CD14-positive monocyte (primary cell): Measurements from ENCODE around the gene LRRTM4. TPM values are rescaled to one million over a fixed set of nuclear protein-coding genes. Genes with fewer than 3 reads are reported as not detected.

Experiments
- DNase-seq, 3 donors: peaks; one replicate each; pipeline ENCODE4 v3.0.0-alpha.2; 2011 to 2022
- H2AFZ ChIP-seq: 2 replicates; pipeline ENCODE4 v1.6.0; 2012; ENCODE audit warnings: mild to moderate bottlenecking, low read depth, low read length, inconsistent platforms; ENCODE audit not compliant: insufficient read depth, poor library complexity, severe bottlenecking
- H3K27ac ChIP-seq, 2 donors: 1 replicate in 1 of 2; 2 replicates in 1 of 2; pipeline ENCODE4 v1.5.1; 2012 to 2013; ENCODE audit warnings: low read length in 2 of 2, control low read depth in 1 of 2, inconsistent platforms in 1 of 2, low read depth in 1 of 2, mild to moderate bottlenecking in 1 of 2
- H3K27me3 ChIP-seq, 2 donors: one replicate each; pipeline versions ENCODE4 v1.6.0 to v1.6.1; 2011 to 2013; ENCODE audit warnings: low read length in 2 of 2; ENCODE audit not compliant: control insufficient read depth in 2 of 2, insufficient read depth in 2 of 2
- H3K36me3 ChIP-seq, 2 donors: replicated peaks in 1 of 2; 1 replicate in 1 of 2; 2 replicates in 1 of 2; pipeline versions ENCODE4 v1.5.1 to v1.6.1; 2012 to 2013; ENCODE audit warnings: low read length in 2 of 2, control low read depth in 1 of 2, inconsistent platforms in 1 of 2, mild to moderate bottlenecking in 1 of 2; ENCODE audit not compliant: insufficient read depth in 2 of 2, control insufficient read depth in 1 of 2
- H3K4me1 ChIP-seq, 2 donors: 1 replicate in 1 of 2; 2 replicates in 1 of 2; pipeline versions ENCODE4 v1.5.1 to v1.6.1; 2012 to 2013; ENCODE audit warnings: low read length in 2 of 2, control low read depth in 1 of 2, inconsistent platforms in 1 of 2, mild to moderate bottlenecking in 1 of 2, moderate library complexity in 1 of 2; ENCODE audit not compliant: insufficient read depth in 2 of 2, control insufficient read depth in 1 of 2
- H3K4me2 ChIP-seq: replicated peaks from 2 replicates; pipeline ENCODE3; 2012; ENCODE audit warnings: low read length, moderate library complexity, mild to moderate bottlenecking; ENCODE audit not compliant: poor library complexity, severe bottlenecking; ENCODE audit errors: extremely low read depth
- H3K4me3 ChIP-seq, 3 experiments: fragments of 200-600 bp in 1 of 3; sonication (generic) in 1 of 3; replicated peaks in 1 of 3; 1 replicate in 2 of 3; 2 replicates in 1 of 3; pipeline ENCODE4 v1.5.1; 2011 to 2013; ENCODE audit warnings: low read length in 3 of 3, mild to moderate bottlenecking in 3 of 3, control low read depth in 2 of 3, low read depth in 2 of 3, inconsistent platforms in 1 of 3, moderate library complexity in 1 of 3
- H3K79me2 ChIP-seq: 2 replicates; pipeline ENCODE4 v1.6.0; 2012; ENCODE audit warnings: mild to moderate bottlenecking, control low read depth, inconsistent platforms, low read length, moderate library complexity; ENCODE audit not compliant: insufficient read depth
- H3K9ac ChIP-seq: 2 replicates; pipeline ENCODE4 v1.6.0; 2017; ENCODE audit warnings: low read length, mild to moderate bottlenecking; ENCODE audit not compliant: insufficient read depth, poor library complexity, severe bottlenecking
- H3K9me3 ChIP-seq, 2 donors: replicated peaks in 1 of 2; 1 replicate in 1 of 2; 2 replicates in 1 of 2; pipeline versions ENCODE4 v1.5.1 to v1.6.1; 2012 to 2013; ENCODE audit warnings: low read length in 2 of 2, control low read depth in 1 of 2; ENCODE audit not compliant: control insufficient read depth in 1 of 2, insufficient read depth in 1 of 2
- H4K20me1 ChIP-seq: 2 replicates; pipeline ENCODE4 v1.6.0; 2012; ENCODE audit warnings: mild to moderate bottlenecking, low read length, control low read depth, moderate library complexity; ENCODE audit not compliant: insufficient read depth
- H3K27ac Mint-ChIP-seq, 7 donors: one replicate each; pipeline ENCODE4 v1.8.0; 2020; ENCODE audit warnings: mild to moderate bottlenecking in 7 of 7, mixed read lengths in 7 of 7, moderate library complexity in 6 of 7, inconsistent platforms in 2 of 7
- H3K27me3 Mint-ChIP-seq, 3 donors: one replicate each; pipeline ENCODE4 v1.8.0; 2021 to 2022; ENCODE audit warnings: low read depth in 3 of 3, mild to moderate bottlenecking in 3 of 3, mixed read lengths in 3 of 3, moderate library complexity in 3 of 3, inconsistent platforms in 1 of 3
- H3K36me3 Mint-ChIP-seq, 2 donors: one replicate each; pipeline ENCODE4 v1.8.0; 2020; ENCODE audit warnings: mixed read lengths in 2 of 2, inconsistent platforms in 1 of 2, mild to moderate bottlenecking in 1 of 2
- H3K4me1 Mint-ChIP-seq: one replicate; pipeline ENCODE4 v1.8.0; 2020; ENCODE audit warnings: mild to moderate bottlenecking, mixed read lengths
- H3K4me3 Mint-ChIP-seq, 2 donors: one replicate each; pipeline ENCODE4 v1.8.0; 2020; ENCODE audit warnings: mild to moderate bottlenecking in 2 of 2, mixed read lengths in 2 of 2, moderate library complexity in 1 of 2
- H3K9me3 Mint-ChIP-seq, 7 donors: one replicate each; pipeline ENCODE4 v1.8.0; 2020 to 2022; ENCODE audit warnings: mixed read lengths in 7 of 7, mild to moderate bottlenecking in 6 of 7, moderate library complexity in 6 of 7, inconsistent platforms in 2 of 7
- WGBS: methylation state at CpG from one replicate; pipeline ENCODE4 v1.1.5; 2013; ENCODE audit warnings: missing lambda C conversion rate; ENCODE audit not compliant: insufficient coverage; 5-methylcytosine and 5-hydroxymethylcytosine counted together
- intact Hi-C, 2 donors: fragments of 100-400 bp; cut with micrococcal nuclease; formaldehyde crosslinking; loops; one replicate each; pipeline versions ENCODE4 v1.15.0 to v1.15.1; 2023
- polyA plus RNA-seq, 3 donors: library from polyadenylated mRNA; depleted of rRNA in 1 of 3; unstranded in 2 of 3; stranded (reverse) in 1 of 3; fragments of 300-500 nt in 2 of 3; fragments of >200 nt in 1 of 3; fragmentation: Illumina TruSeq in 2 of 3; gene quantifications; 1 replicate in 2 of 3; 2 replicates in 1 of 3; pipeline ENCODE4 v1.2.3, GENCODE V29; 2012 to 2021
- TF ChIP-seq, protein P1 (sequence below): fragments of 200-600 bp; IDR thresholded peaks from one replicate; pipeline ENCODE4 v1.8.0; 2022; ENCODE audit warnings: antibody characterized with exemption, mild to moderate bottlenecking

The LRRTM4 gene
- polyA plus RNA-seq, 3 donors, result not detected

DNA sequence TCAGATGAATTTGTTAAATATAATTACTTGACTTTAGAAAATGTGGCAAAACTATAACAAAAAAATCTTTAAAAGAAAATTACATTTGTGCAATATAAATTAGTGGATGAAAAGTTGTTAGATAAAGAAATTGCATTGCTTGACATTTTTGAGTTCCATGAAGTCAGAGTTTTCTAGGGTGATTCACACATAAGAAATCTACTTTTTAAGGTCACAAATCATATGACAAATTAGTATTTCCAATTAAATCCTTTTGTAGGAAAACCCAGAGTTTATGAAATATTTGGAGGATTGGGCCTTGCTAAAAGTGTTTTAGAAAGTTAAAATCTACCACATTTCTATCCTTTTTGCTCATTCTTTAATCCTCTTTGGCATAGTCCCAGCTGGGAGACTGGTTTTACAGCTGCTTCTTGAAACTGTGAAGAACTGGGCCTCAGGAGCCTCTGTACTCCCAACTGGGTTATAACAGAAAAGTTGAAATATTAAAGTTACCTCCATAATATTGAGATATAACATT, 289.2 kb downstream of the LRRTM4 start:
- H3K9me3 Mint-ChIP-seq, result peaks cover 0 to 3% (median 0%) of the 10 kb centered on the region in 7 donors
- Histone ChIP-seq H3K27me3 (no peaks in the 10 kb centered on the region), H2AFZ (no peak overlapping the region), H3K9me3 (no peaks in the 10 kb centered on the region), H3K4me3 (no peak overlapping the region), H3K27ac (no peak overlapping the region), H3K4me2 (no peak overlapping the region), H3K79me2 (no peaks in the 10 kb centered on the region), H3K9ac (no peak overlapping the region), H4K20me1 (no peaks in the 10 kb centered on the region), H3K36me3 (no peaks in the 10 kb centered on the region), H3K4me1 (no peaks in the 10 kb centered on the region)
- DNase-seq, result no peak
- H3K4me1 Mint-ChIP-seq, result no peaks in the 10 kb centered on the region
- TF ChIP-seq, protein P1, sequence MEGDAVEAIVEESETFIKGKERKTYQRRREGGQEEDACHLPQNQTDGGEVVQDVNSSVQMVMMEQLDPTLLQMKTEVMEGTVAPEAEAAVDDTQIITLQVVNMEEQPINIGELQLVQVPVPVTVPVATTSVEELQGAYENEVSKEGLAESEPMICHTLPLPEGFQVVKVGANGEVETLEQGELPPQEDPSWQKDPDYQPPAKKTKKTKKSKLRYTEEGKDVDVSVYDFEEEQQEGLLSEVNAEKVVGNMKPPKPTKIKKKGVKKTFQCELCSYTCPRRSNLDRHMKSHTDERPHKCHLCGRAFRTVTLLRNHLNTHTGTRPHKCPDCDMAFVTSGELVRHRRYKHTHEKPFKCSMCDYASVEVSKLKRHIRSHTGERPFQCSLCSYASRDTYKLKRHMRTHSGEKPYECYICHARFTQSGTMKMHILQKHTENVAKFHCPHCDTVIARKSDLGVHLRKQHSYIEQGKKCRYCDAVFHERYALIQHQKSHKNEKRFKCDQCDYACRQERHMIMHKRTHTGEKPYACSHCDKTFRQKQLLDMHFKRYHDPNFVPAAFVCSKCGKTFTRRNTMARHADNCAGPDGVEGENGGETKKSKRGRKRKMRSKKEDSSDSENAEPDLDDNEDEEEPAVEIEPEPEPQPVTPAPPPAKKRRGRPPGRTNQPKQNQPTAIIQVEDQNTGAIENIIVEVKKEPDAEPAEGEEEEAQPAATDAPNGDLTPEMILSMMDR, result no peak
- H3K27me3 Mint-ChIP-seq, result no peaks in the 10 kb centered on the region
- H3K4me3 Mint-ChIP-seq, result no peak overlapping the region
- intact Hi-C loops, result no loop called here
- no peaks in the 10 kb centered on the region for H3K36me3 Mint-ChIP-seq
- H3K27ac Mint-ChIP-seq, result no peak overlapping the region

DNA sequence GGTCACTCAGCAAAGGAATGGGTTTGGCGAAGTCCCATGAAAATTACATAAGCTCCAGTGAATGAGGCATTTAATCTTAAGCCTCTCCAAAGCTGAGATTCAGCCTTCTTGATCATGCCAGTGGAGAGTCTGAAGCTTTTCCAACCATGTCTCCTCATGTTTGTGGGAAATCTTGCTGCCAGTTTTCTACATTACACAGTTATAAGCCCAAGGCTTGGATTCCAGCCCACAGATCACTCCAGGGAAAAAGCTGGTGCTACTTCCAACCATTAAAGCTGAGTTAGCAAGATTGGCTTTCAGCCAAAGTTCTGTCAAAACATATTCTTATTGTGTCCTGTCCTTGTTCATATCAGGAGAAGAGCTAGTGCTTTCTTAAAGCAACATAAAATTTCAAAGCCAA, 293.8 kb downstream of the LRRTM4 start:
- no peak for DNase-seq
- no peak overlapping the region for H2AFZ ChIP-seq
- H3K27me3 ChIP-seq, result no peaks in the 10 kb centered on the region
- H3K36me3 ChIP-seq, result no peaks in the 10 kb centered on the region
- Mint-ChIP-seq H3K4me3 (no peak overlapping the region), H3K9me3 (peaks cover 0 to 3% (median 0%) of the 10 kb centered on the region in 7 donors), H3K4me1 (no peaks in the 10 kb centered on the region), H3K36me3 (no peaks in the 10 kb centered on the region), H3K27ac (no peak overlapping the region), H3K27me3 (no peaks in the 10 kb centered on the region)
- H3K79me2 ChIP-seq, result no peaks in the 10 kb centered on the region
- no peak overlapping the region for H3K4me3 ChIP-seq
- intact Hi-C loops, result no loop called here
- H3K27ac ChIP-seq, result no peak overlapping the region
- no peaks in the 10 kb centered on the region for H3K4me1 ChIP-seq
- no peaks in the 10 kb centered on the region for H4K20me1 ChIP-seq
- 78% methylated on average over 1 of the region's 1 CpG for WGBS
- TF ChIP-seq, protein P1, result no peak
- H3K4me2 ChIP-seq, result no peak overlapping the region
- no peak overlapping the region for H3K9ac ChIP-seq
- no peaks in the 10 kb centered on the region for H3K9me3 ChIP-seq
